ENCODE data around the gene TRDN.
"Not testable (repeated sequence)": the region's sequence is repeated elsewhere in the genome, so short reads cannot be mapped to it uniquely, and the experiment has no call there.

Gene TRDN

GRCh38 chr6:123233336-123233735, 403.4 kb downstream of the TRDN start:
- no peak for DNase-seq

- DNase-seq = not testable (repeated sequence)
Measured at GRCh38 chr6:123227789-123228188, 409.0 kb downstream of the TRDN start.

DNA sequence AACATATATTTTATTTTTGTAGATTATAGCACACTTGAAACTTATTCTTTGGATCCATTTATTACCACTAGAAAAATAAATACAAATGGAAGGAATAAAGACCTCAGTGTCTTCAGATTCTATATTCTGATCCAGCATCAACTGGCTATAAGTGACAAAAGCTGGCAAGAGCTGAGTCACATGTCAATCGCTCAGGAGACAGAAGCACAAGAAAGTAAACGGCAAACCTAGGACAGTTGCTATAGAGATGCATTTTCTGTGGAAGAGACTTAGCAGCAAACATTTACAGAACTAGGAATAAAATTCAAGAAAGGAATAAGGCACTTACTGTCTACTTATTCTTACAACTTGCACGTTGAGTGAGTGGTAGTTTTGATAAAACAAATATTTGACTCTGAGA, 410.4 kb downstream of the TRDN start:
- DNase-seq = no peak

- no peak for DNase-seq
Measured at GRCh38 chr6:123224077-123224476, 412.7 kb downstream of the TRDN start.

- DNase-seq = no peak
Measured at GRCh38 chr6:123223461-123223860, 413.3 kb downstream of the TRDN start.

DNA sequence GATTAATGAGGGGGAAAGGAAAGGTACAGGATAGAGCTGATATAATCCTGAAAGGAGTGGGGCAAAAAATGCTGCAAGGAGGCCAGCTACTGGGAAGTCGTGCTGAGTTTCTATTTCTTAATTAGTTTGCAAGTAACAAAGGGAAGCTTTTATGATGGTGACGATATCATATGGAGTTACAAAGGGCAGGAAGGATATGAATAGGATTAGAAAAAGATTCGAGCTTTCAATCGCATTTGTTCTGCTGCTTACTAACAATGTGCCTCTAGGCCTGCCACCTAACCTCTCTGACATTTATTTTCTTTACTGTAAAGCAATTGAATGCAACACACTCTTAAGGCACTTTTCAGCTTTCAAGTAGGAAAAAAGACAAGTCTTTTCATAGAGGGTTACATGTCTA, 421.5 kb downstream of the TRDN start:
- no peak for DNase-seq

GRCh38 chr6:123214433-123214832, 422.3 kb downstream of the TRDN start:
- DNase-seq = no peak

DNA sequence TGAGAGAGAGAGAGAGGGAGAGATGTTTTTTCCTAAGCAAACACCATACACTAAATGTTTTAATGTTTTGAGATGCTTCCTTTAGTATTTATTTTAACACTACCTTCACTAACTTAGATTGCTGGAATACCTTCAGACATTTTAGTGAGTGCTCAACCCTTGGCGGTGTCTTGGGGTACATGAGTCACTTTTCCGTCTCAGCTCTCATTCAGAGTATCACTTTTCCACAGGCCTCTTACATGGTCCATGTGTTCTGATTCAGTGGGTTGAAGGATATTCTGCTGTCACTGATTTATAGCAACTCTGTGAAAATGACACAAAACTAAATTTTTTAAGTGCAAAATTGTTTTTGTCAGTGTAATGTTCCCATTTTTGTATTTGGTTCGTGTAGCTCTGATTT, 422.8 kb downstream of the TRDN start:
- DNase-seq = no peak

GRCh38 chr6:123211777-123212545, 424.8 kb downstream of the TRDN start:
- no peak for DNase-seq

DNA sequence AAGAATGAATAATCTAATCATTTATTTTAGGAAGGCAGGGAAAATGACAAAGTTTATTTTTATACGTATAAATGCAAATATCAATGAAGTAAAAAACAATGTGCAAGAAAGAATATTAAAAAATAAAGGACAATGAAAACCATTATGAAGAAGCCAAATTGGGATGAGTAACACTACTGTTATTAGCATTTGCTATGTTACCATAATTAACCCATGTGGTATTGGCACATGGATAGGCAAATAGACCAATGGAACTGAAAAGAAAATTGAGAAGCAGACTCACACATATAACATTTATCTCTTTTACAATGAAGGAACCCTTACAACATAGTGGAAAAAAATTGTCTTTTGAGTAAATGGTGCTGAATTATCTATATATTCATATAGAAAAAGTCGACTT, 426.1 kb downstream of the TRDN start:
- DNase-seq = no peak

- no peak for DNase-seq
Measured at GRCh38 chr6:123207967-123208510, 428.7 kb downstream of the TRDN start.

DNA sequence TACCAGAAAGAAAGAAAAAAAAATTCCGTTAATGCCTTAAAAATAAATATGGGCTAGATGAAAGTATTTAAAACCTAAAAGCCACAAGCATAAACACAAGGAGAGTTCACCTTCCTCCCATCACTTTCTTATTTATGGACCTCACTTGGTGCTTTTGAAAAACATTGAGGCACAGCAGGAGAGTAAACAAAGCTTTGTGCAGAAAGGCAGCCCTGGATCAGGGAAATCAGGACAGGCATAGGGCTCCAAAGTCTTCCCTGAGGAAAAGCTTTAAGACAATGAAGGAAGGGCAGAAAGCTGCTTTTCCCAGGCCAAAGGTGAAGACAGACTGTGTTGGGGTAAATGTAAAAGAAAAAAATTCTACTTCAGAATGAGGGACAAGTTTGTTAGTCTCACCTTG, 432.8 kb downstream of the TRDN start:
- DNase-seq = no peak

DNA sequence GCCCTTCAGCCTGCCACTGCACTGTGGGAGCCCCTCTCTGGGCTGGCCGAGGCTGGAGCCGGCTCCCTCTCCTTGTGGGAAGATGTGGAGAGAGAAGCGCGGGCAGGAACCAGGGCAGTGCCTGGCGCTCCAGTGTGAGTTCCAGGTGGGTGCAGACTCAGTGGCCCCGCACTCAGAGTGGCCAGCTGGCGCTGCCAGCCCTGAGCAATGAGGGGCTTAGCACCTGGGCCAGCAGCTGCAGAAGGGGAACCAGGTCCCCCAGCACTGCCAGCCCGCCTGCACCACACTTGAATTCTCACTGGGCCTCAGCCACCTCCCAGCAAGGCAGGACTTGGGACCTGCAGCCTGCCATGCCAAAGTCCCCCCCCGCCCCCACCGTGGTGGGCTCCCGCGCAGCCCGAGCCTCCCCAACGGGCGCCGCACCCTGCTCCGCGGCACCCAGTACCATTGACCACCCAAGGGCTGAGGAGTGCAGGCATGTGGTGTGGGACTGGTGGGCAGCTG, 434.8 kb downstream of the TRDN start:
- DNase-seq = no peak

DNA sequence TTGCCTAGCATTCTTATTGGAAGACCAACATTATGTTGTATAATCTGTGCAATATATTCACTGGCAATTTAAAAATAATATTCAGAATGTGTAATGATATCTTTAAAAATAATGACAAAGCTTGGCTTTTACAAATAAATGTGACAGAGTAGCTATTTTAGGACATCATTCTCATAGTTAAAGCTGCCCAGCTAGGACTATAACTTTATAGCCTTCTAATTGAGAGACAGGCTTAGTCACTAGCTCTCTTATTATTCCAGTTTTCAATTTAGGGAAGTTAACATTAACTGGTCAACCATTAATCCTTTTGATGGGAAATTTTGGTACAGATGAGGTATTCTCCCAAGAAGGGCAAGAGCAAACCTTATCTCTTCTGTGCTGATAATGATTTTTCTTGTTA, 443.5 kb downstream of the TRDN start:
- no peak for DNase-seq

GRCh38 chr6:123189816-123190215, 446.9 kb downstream of the TRDN start:
- no peak for DNase-seq

DNA sequence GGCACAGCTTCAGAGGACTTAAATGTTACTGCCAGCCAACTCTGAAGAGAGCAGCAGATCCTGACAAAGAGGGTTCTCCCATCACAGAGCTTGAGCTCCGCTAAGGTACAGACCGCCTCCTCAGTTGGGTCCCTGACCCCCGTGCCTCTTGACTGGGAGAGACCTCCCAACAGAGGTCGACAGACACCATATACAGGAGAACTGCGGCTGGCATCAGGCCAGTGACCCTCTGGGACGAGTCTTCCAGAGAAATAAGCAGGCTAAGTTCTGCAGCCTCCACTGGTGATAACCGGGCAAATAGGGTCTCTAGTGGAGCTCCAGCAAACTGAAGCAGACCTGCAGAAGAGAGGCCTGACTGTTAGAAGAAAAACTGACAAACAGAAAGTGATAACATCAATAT, 453.8 kb downstream of the TRDN start:
- no peak for DNase-seq

DNA sequence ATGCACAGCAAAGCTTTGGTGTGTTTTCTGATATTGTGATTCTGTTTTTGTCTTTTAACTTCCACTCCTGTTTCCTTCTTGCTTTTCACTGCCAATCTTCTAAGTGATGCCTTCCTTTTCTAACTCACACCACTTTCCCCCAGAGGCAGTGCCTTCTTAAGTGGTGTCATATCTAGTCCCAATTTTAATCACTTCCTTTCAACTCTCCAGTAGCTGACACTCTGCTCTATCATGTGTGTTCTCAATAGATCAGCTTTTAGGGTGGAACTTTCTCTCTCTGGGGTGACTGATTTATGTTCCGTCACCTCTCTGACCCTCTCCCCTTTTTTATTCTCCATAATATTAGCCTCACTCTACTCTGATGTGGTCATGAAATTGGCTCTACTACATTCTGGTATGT, 460.0 kb downstream of the TRDN start:
- DNase-seq = no peak

DNA sequence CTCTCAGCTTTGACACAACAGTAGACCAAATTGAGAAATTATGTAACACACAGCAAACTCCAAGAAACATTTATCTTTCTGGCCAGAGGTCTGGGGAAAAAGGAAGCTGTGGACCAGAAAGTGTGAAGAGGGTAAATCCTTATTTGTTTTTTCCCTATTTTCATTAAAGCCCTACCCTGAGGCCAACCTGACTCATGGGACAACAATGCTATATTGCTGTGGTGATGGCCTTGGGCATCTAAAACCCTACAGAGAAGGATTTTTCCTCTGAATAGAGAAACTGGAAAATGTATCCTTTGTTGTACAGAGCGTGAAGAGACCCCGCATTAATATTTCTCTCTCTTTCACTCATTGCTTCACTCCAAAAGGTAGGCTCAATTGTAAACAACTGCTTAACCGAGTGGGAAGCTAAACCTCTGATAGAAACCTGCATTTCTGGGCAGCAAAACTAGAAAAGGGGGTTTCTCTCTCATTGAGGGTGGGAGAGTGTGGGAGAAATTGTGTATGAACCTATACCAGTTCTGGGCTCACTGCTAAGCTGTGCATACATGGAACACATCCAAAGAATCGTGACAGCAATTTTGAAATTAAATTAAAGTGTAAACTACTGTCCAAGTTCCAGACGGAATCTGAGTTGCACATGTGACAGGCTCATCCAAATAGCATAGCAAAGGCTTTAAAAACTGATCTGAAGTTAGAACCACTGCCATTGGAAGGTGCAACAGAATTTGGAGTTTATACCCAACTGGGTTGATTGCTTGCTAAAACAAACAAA, 465.2 kb downstream of the TRDN start:
- DNase-seq = no peak

DNA sequence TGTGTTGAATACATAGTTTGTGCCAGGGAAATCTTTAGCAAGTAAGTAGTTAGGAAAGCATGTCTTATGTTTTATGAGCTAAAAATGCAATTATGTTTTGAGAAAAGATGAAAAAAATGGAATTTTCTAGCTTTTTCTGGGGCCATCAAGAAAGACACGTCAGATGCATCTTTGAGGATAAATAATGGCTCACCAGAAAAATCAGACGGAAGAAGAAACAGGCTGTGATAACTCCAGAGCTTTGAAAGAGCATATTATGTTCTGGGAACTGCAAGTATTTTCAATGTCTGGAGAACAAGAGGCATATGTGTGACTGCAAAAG, 467.0 kb downstream of the TRDN start:
- DNase-seq = no peak

GRCh38 chr6:123168892-123169773, 467.6 kb downstream of the TRDN start:
- DNase-seq = no peak

DNA sequence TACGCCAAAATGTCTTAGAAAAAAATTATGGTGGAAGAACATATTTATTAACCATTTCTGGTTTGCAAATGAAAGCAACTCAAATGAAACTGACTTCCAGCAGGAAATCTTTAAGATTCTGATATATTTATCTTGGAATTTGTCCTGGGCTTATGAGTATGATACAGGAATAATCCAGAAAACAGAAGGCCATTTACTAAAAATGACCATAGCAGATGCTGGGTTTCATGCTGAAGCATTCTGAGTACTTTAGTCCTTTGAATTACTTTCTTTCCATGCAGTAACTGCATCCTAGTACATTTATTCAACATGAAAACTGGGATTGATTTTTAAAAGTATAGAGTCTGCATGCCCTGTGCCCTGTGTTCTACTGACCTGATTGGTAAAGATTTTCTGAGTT, 468.3 kb downstream of the TRDN start:
- no peak for DNase-seq

Measured in activated gamma-delta T cell treated with Interleukin-2 at 50 U/mL for 16 hours (primary cell).